BE2C (cell line): Measurements from ENCODE around the gene PANK4.

Experiments
- DNase-seq: peaks from one replicate; pipeline ENCODE4 v3.0.0-alpha.2; 2020
- H3K27me3 ChIP-seq: fragments of 250-450 bp; sonication (Bioruptor Pico); 2 replicates; pipeline ENCODE4 v1.5.1; 2020; ENCODE audit warnings: mild to moderate bottlenecking
- H3K36me3 ChIP-seq: fragments of 250-450 bp; sonication (Bioruptor Pico); 2 replicates; pipeline ENCODE4 v1.5.1; 2020; ENCODE audit warnings: mild to moderate bottlenecking
- H3K4me1 ChIP-seq: fragments of 250-450 bp; sonication (Bioruptor Pico); 2 replicates; pipeline ENCODE4 v1.5.1; 2020
- H3K4me3 ChIP-seq: 2 replicates; pipeline ENCODE4 v1.5.1; 2011; ENCODE audit warnings: low read depth, low read length
- H3K9me3 ChIP-seq: fragments of 250-450 bp; sonication (Bioruptor Pico); 2 replicates; pipeline ENCODE4 v1.5.1; 2020
- CTCF ChIP-seq: IDR thresholded peaks from 2 replicates; pipeline ENCODE4 v1.5.1; 2012; ENCODE audit warnings: mild to moderate bottlenecking, low read depth, low read length

Gene PANK4

DNA sequence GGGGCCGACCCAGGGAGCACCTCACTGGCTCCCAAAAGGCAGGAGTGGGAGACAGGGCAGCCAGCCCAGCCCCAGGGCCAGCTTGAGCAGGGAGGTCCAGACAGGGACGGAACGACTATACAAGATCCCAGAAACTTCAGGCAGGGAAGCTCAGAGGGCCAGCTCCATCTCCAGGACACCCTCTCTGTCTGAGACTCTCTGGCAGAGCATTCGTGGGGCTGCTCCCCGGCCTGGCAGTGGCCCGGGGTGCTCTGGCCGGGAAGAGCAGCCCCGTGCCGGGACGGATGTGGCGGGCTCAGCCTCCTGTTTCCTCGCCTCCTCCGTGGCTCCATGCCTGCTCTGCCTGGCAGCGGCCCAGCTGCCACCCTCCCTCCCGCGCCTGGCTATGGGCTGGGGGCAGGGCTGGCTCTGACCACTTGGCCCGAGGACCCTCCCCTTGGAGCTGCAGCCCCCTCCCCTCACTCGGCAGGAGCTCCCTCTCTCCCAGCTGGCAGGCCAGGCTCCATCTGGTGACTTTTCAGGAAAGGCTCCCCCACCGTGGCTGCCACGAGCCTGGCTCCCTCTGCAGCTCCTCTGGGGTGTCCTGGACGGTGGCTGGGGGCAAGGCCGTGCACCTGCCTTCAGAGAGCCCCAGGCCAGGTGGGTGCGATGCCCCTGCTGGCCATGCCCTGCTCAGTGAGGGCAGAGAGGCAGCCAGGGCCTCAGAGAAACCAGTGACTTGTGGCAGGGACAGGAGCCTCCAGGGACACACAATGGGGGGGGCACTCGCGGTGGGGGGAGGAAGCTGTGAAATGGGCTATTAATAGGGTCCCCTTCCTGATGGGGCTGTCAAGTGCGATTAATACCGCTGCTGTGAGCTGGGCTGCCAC lies 55.9 kb downstream of the PANK4 start:
- TF ChIP-seq CTCF, result no peak
- H3K27me3 ChIP-seq, result no peaks in the 10 kb centered on the region
- peak; percentile 25 for DNase-seq

GRCh38 chr1:2469103-2469940 lies 57.1 kb downstream of the PANK4 start:
- Histone ChIP-seq H3K4me1 (peaks cover 25% of the 10 kb centered on the region), H3K4me3 (no peak overlapping the region), H3K36me3 (no peaks in the 10 kb centered on the region), H3K9me3 (no peaks in the 10 kb centered on the region), H3K27me3 (no peaks in the 10 kb centered on the region)
- TF ChIP-seq CTCF, result no peak
- DNase-seq, result no peak

More for the DNA sequence above, 55.9 kb downstream of the PANK4 start:
- Histone ChIP-seq H3K4me3 (no peak overlapping the region), H3K36me3 (no peaks in the 10 kb centered on the region), H3K9me3 (no peaks in the 10 kb centered on the region), H3K4me1 (peaks cover 35% of the 10 kb centered on the region)

- no peak for TF ChIP-seq CTCF
- peaks cover 17% of the 10 kb centered on the region for H3K4me1 ChIP-seq
- no peaks in the 10 kb centered on the region for H3K36me3 ChIP-seq
- peak overlapping the region; percentile 57 for H3K4me3 ChIP-seq
- no peaks in the 10 kb centered on the region for H3K9me3 ChIP-seq
- DNase-seq, result no peak
- no peaks in the 10 kb centered on the region for H3K27me3 ChIP-seq
These were observed 57.9 kb downstream of the PANK4 start for GRCh38 chr1:2468540-2468939.

DNA sequence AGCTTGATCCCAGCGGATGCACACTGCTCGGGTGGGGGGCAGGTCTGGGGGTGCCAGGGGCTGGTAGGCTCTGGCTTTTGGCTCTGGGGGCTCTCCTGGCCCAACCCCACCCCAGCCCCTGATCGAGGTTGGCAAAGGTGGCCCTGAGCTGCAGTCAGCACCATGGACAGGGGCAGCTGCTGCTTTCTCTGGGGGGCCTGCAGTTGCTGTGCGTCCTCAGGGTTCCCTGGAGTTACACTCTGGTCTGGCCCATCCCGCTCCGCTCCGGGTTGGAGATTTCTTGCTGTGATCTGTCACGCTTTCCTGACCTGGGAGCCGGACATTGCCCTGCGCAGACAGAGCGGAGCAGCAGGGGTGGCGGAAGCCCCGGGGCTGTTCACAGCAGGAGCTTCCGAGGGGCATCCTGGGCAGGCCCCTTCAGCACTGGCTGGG lies 58.3 kb downstream of the PANK4 start:
- no peaks in the 10 kb centered on the region for H3K27me3 ChIP-seq
- DNase-seq, result no peak
- peaks cover 16% of the 10 kb centered on the region for H3K4me1 ChIP-seq
- no peaks in the 10 kb centered on the region for H3K36me3 ChIP-seq
- H3K9me3 ChIP-seq, result no peaks in the 10 kb centered on the region
- TF ChIP-seq CTCF, result no peak
- H3K4me3 ChIP-seq, result peak overlapping the region; percentile 57

GRCh38 chr1:2466958-2467554 lies 59.3 kb downstream of the PANK4 start:
- peak; percentile 52 for DNase-seq
- no peak for TF ChIP-seq CTCF
- Histone ChIP-seq H3K4me1 (peaks cover 12% of the 10 kb centered on the region; the same call in 1 of the 2 replicates), H3K36me3 (no peaks in the 10 kb centered on the region), H3K27me3 (no peaks in the 10 kb centered on the region), H3K9me3 (no peaks in the 10 kb centered on the region), H3K4me3 (peak overlapping the region; percentile 57)
